Measurements from ENCODE around the gene COBL. TPM values are rescaled to one million over a fixed set of nuclear protein-coding genes. Genes with fewer than 3 reads are reported as not detected.

The COBL gene
- total RNA-seq, 4 donors from 2014 or later, result 14.3 to 19.3 (median 15.9) TPM

GRCh38 chr7:51013218-51013786, 303.3 kb downstream of the COBL start:
- Histone ChIP-seq H3K4me1 (peaks cover 0 to 9% of the 10 kb centered on the region in 2 donors), H3K27me3 (no peaks in the 10 kb centered on the region), H3K36me3 (no peaks in the 10 kb centered on the region), H3K27ac (no peak overlapping the region), H3K9me3 (no peaks in the 10 kb centered on the region), H3K4me3 (replicated peaks in 1 of 3) (no peak overlapping the region)
- intact Hi-C loops (cut with DNase I), result no loop called here
- TF ChIP-seq POLR2A (IDR thresholded peaks at IDR 0.05) (no peak), CTCF (IDR thresholded peaks at IDR 0.05) (no peak)
- WGBS, 2 donors, result 83 to 90% methylated on average over 17 of the region's 17 CpGs
- DNase-seq, result no peak

DNA sequence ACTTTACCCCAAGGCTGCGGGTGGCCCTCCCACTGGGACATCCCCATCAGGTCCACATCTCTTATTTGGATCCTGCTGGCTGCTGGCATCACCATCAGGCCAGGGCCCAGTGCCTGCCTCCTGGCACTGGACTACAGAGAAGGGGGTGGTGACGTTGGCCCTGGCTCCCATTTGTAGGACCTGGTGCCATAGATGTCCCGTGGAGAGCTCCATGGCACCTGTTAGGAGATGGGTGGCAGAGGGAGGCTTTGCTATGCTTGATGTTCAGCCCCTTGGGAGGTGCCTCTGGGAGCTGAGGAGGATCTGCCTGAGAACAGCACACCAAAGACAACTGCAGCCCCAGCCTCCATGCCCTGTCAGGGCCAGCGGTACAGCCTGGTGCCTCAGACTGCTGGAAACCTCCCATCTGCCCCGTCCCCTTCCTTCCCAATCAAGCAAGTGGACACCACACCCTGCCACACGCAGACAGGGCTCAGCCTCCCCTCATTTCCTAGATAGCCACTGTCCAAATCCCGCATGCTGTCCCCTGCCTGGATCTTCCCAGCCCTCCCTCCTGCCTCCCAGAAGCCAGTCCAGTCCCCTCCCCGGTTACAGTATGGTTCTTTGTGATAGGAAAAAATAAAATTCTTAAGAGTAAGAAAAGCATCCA, 303.9 kb downstream of the COBL start:
- TF ChIP-seq CTCF (IDR thresholded peaks at IDR 0.05) (no peak), POLR2A (IDR thresholded peaks at IDR 0.05) (no peak)
- no peak for DNase-seq
- H3K4me3 ChIP-seq (replicated peaks in 1 of 3), result no peak overlapping the region
- H3K27me3 ChIP-seq, result no peaks in the 10 kb centered on the region
- 91 to 94% methylated on average over 7 to 8 of the region's 8 CpGs for WGBS, 2 donors
- no peaks in the 10 kb centered on the region for H3K36me3 ChIP-seq
- no peaks in the 10 kb centered on the region for H3K9me3 ChIP-seq
- intact Hi-C loops (cut with DNase I), result no loop called here
- peaks cover 0 to 9% of the 10 kb centered on the region in 2 donors for H3K4me1 ChIP-seq
- H3K27ac ChIP-seq, result no peak overlapping the region

DNA sequence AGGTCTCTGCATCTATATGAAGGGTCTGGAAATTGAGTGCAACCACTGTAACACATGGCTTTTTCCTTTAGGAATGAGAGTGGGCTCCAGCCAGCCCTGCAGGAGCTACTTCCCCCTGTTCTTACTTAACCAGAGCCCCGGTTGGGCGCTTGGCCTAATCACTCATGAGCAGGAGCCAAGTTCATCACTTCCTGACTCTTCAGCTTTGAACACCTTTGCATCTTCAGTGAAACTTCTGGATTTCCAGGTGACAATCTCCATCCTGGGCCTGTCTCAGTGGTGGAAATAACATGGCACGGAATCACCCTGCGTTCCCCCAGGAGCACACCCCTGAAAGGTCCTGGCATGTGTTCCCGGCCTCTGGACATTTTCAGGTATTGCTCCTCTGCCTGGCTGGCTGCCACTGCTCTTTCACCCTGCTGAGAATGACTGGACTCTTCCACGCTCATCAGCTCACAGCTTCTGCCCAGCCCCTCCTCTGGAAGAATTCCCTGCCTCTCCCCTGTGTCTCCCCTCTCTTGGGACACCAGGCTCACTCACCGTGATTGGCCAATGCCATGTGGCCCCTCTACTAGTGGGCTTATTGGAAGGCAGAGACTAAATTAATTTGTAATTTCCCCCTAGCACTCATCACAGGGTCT, 304.8 kb downstream of the COBL start:
- no peak for TF ChIP-seq POLR2A (IDR thresholded peaks at IDR 0.05)
- TF ChIP-seq CTCF (IDR thresholded peaks at IDR 0.05), result no peak
- no peaks in the 10 kb centered on the region for H3K27me3 ChIP-seq
- H3K27ac ChIP-seq, result no peak overlapping the region
- H3K9me3 ChIP-seq, result no peaks in the 10 kb centered on the region
- no peaks in the 10 kb centered on the region for H3K36me3 ChIP-seq
- intact Hi-C loops (cut with DNase I), result no loop called here
- WGBS, 2 donors, result 68 to 79% methylated on average over 5 to 7 of the region's 7 CpGs
- peaks cover 0 to 9% of the 10 kb centered on the region in 2 donors for H3K4me1 ChIP-seq
- H3K4me3 ChIP-seq (replicated peaks in 1 of 3), result no peak overlapping the region
- no peak for DNase-seq

DNA sequence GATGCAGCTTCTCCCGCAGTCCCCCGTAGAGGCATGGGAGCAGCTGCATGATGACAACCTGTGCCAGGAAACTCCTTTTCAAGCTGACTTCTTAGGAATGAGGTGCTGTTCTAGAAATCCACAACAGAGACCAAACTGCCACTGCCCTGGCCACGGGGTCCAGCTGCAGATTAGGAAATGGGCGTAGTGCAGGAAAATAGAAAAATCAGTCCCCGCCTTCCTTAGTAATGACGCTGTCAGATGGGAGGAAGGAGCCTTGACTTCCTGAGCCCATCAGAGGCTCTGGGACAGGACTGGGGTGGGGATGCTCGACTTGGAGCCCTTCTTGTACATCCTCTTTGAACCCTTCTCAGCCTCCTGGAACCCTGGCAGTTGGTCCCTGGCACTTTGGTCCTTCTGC, 306.1 kb downstream of the COBL start:
- Histone ChIP-seq H3K36me3 (no peaks in the 10 kb centered on the region), H3K27me3 (no peaks in the 10 kb centered on the region), H3K4me3 (replicated peaks in 1 of 3) (no peak overlapping the region), H3K4me1 (peaks cover 0 to 9% of the 10 kb centered on the region in 2 donors), H3K27ac (no peak overlapping the region), H3K9me3 (no peaks in the 10 kb centered on the region)
- intact Hi-C loops (cut with DNase I), result no loop called here
- TF ChIP-seq CTCF (IDR thresholded peaks at IDR 0.05) (no peak), POLR2A (IDR thresholded peaks at IDR 0.05) (no peak)
- WGBS, 2 donors, result 75 to 80% methylated on average over 5 to 7 of the region's 7 CpGs
- DNase-seq, result no peak
